Heart right ventricle (tissue), 16 donors: Measurements from ENCODE around the gene SLCO1A2. TPM values are rescaled to one million over a fixed set of nuclear protein-coding genes. Genes with fewer than 3 reads are reported as not detected.

Source experiments
- ATAC-seq, 8 donors: fragments of 200-7000 bp; cut with Tn5 transposase; one replicate each; pipeline ENCODE4 v1.9.1; 2020; ENCODE audit warnings: mild to moderate bottlenecking in 8 of 8, moderate library complexity in 8 of 8, moderate number of reproducible peaks in 1 of 8
- DNase-seq, 2 donors: peaks; one replicate each; pipeline ENCODE4 v3.0.0-alpha.2; 2020
- H3K27ac ChIP-seq, 10 donors: fragments of 200-600 bp; sonication (generic) in 2 of 10; one replicate each; pipeline versions ENCODE4 v1.5.0 to v1.8.0; 2020 to 2022; ENCODE audit warnings: mild to moderate bottlenecking in 3 of 10
- H3K27me3 ChIP-seq, 7 donors: fragments of 200-600 bp; one replicate each; pipeline ENCODE4 v1.8.0; 2021 to 2022; ENCODE audit warnings: mild to moderate bottlenecking in 2 of 7
- H3K36me3 ChIP-seq, 9 donors: fragments of 200-600 bp; sonication (generic) in 1 of 9; one replicate each; pipeline versions ENCODE4 v1.5.0 to v1.8.0; 2020 to 2022; ENCODE audit warnings: mild to moderate bottlenecking in 2 of 9
- H3K4me1 ChIP-seq, 9 donors: fragments of 200-600 bp; sonication (generic) in 1 of 9; one replicate each; pipeline versions ENCODE4 v1.5.0 to v1.8.0; 2020 to 2022; ENCODE audit warnings: mild to moderate bottlenecking in 4 of 9
- H3K4me3 ChIP-seq, 10 donors: fragments of 200-600 bp; sonication (generic) in 2 of 10; one replicate each; pipeline versions ENCODE4 v1.5.0 to v1.8.0; 2020 to 2022; ENCODE audit warnings: mild to moderate bottlenecking in 7 of 10, moderate library complexity in 2 of 10
- H3K9me3 ChIP-seq, 11 donors: fragments of 200-600 bp in 10 of 11; sonication (generic) in 2 of 11; one replicate each; pipeline versions ENCODE4 v1.5.0 to v1.8.0; 2013 to 2022; ENCODE audit warnings: mild to moderate bottlenecking in 2 of 11, control low read depth in 1 of 11, moderate library complexity in 1 of 11
- CTCF ChIP-seq, 9 donors: fragments of 200-600 bp; sonication (generic) in 2 of 9; IDR thresholded peaks; one replicate each; pipeline versions ENCODE4 v1.5.0 to v1.8.0; 2021 to 2022; ENCODE audit warnings: antibody characterized with exemption in 9 of 9, mild to moderate bottlenecking in 5 of 9, moderate library complexity in 1 of 9
- WGBS, 2 donors: extraction: QIAGEN DNeasy Blood & Tissue Kit; methylation state at CpG; one replicate each; pipeline ENCODE4 v1.1.7; 2013; ENCODE audit warnings: inconsistent platforms in 1 of 2; 5-methylcytosine and 5-hydroxymethylcytosine counted together
- intact Hi-C, 10 donors: fragments of 100-400 bp; cut with DNase I; formaldehyde crosslinking; loops; one replicate each; pipeline versions ENCODE4 v1.11.1 to v1.14.2; 2022
- polyA plus RNA-seq, 2 donors: library from polyadenylated mRNA; stranded (reverse); fragments of 200-250 nt; gene quantifications; one replicate each; pipeline ENCODE4 v1.2.3, GENCODE V29; 2013
- total RNA-seq, 10 donors: library from RNA; stranded (reverse); fragmentation: NEBNext Ultra II Directional in 3 of 10; extraction: Animal tissue kit (Norgen Biotek cat#: 25700) in 3 of 10; gene quantifications; one replicate each; pipeline versions ENCODE4 v1.2.1 to v1.2.4, GENCODE V29; 2021 to 2023
- donor health status: Arrhythmogenic right ventricular cardiomyopathy.
- donor health status: ischemic (EF 13 %, LVEDD 7.1; RV severe dilation, severe dysfunction).
- donor health status: healthy with polysubstance abuse.
- donor health status: DM: no; HTN: yes; CAD: no.
- donor health status: DM: no; HTN: no; CAD: no.
- donor health status: ischemic (EF 25% LVEDD 6.9; RV normal size, moderate dysfunction).
- donor health status: ischemic (EF 25% LVEDD 5.7; RV mildly dilated, moderate dysfunction).
- donor health status: healthy.
- donor health status: DM: yes; HTN: yes; CAD: no.
- donor health status: Ischemic cardiomyopathy.
- donor health status: ischemic (EF 35%, LVEDD 5.7; RV mildly dilated, moderate dysfunction).
- donor health status: nonischemic (EF 11% LVEDD 7.7; RV severe dilation, severe dysfunction).
- donor health status: DM: yes; HTN: yes; CAD: no.
- donor health status: PGD.
- donor health status: ischemic (EF 29% LVEDD 5.4; RV normal size, mild dysfunction).
- donor health status: nonischemic (EF 23%, LVEDD 6.1; RV moderate dilation, normal function).

Gene SLCO1A2
- total and polyA plus RNA-seq, 12 donors, result not detected

- H3K27me3 ChIP-seq, result no peaks in the 10 kb centered on the region
- no peak for TF ChIP-seq CTCF (IDR thresholded peaks at IDR 0.05)
- H3K36me3 ChIP-seq, result no peaks in the 10 kb centered on the region
- no peaks in the 10 kb centered on the region for H3K9me3 ChIP-seq
- intact Hi-C loops, result no loop called here
- no peaks in the 10 kb centered on the region for H3K4me1 ChIP-seq
- H3K4me3 ChIP-seq, result no peak overlapping the region
- no peak overlapping the region for H3K27ac ChIP-seq
- 38 to 47% methylated on average over 2 of the region's 2 CpGs for WGBS, 2 donors
- no peak for DNase-seq
- no peak for ATAC-seq
Observed at GRCh38 chr12:21219206-21219605, 115.5 kb downstream of the SLCO1A2 start.

Other genes starting within 250 kb of the SLCO1A2 start
- gene SLCO1B1, start 203.7 kb downstream of the SLCO1A2 start, total RNA-seq, result under 1 TPM in 1 of 10 donors, not detected in 9; 0.28 TPM
- gene SLCO1B1, start 203.7 kb downstream of the SLCO1A2 start, polyA plus RNA-seq, result not detected
- not detected for gene IAPP, start 38.0 kb upstream of the SLCO1A2 start, total RNA-seq
- under 1 TPM in 1 of 2 donors, not detected in 1; 0.09 TPM for gene IAPP, start 38.0 kb upstream of the SLCO1A2 start, polyA plus RNA-seq
- gene PYROXD1, start 102.7 kb upstream of the SLCO1A2 start, total RNA-seq, result 10 to 100 TPM; 15.5 to 22.8 (median 18.9) TPM
- 10 to 100 TPM in 1 of 2 donors, 1 to 10 TPM in 1; 9.9 to 10.5 TPM for gene PYROXD1, start 102.7 kb upstream of the SLCO1A2 start, polyA plus RNA-seq
- gene RECQL, start 166.7 kb upstream of the SLCO1A2 start, total RNA-seq, result 10 to 100 TPM; 18.4 to 40.5 (median 24.6) TPM
- 10 to 100 TPM; 11.2 to 14.3 TPM for gene RECQL, start 166.7 kb upstream of the SLCO1A2 start, polyA plus RNA-seq
- gene GOLT1B, start 166.9 kb upstream of the SLCO1A2 start, total RNA-seq, result 10 to 100 TPM; 12.0 to 25.4 (median 18.8) TPM
- 10 to 100 TPM; 16.0 to 24.2 TPM for gene GOLT1B, start 166.9 kb upstream of the SLCO1A2 start, polyA plus RNA-seq
- gene SPX, start 191.4 kb upstream of the SLCO1A2 start, total RNA-seq, result 10 to 100 TPM; 10.1 to 21.5 (median 16.3) TPM
- gene SPX, start 191.4 kb upstream of the SLCO1A2 start, polyA plus RNA-seq, result 10 to 100 TPM in 1 of 2 donors, 1 to 10 TPM in 1; 1.7 to 11.2 TPM